Measurements from ENCODE around the gene TTC34.

DNA sequence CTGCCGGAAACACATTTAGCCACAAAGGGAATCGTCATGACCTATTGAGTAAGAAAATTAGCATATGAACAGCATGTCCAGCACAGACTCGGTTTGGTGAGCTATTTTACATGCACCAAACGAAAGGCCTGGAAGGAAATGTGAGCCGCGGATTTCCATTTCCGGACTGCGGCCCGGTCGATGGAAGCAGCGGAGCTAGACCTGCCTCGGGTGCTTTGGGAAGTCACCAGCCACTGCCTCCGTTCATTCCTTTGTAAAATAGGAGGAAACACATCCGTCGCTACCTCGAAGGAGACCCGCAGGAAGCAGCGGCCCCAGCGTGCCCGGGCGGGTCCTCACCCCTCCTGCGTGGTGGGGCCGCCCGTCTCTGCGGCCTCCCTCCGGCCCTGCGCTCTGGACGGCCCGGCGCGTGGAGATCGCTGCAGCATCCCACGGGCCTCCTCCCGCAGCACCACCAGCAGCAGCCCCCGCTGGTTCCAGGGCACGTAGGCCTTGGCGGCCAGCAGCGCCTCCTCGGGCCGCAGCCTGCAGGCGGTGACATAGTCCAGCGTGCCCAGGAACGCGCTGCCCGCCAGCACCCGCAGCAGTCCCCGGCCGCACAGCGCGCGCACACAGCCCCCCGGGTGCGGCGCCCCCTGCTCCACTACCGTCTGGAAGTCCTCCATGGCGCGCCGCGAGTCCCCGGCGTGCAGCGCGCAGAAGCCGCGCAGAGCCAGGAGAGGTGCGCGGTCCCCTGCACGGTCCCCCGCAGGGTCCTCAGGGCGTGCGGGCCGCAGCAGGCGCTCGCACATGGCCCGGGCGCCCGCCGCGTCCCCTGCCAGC, 12.1 kb downstream of the TTC34 start:
- TF ChIP-seq ELF2 (CRISPR knock-in tag; IDR thresholded peaks at IDR 0.05) (no peak), NRF1 (conservative IDR thresholded peaks at IDR 0.05 in 1 of 2, IDR thresholded peaks at IDR 0.05 in 1 of 2) (no peak), SP2 (IDR thresholded peaks at IDR 0.05; ENCODE audit: extremely low read depth, low read depth, low read length, poor library complexity, severe bottlenecking) (no peak), RCOR1 (IDR thresholded peaks at IDR 0.05; ENCODE audit: borderline replicate concordance in 1 of 2, low read depth in 2 of 2, low read length in 2 of 2) (no peak), NFIX (CRISPR knock-in tag; IDR thresholded peaks at IDR 0.05; ENCODE audit: low read depth) (no peak), NR1H2 (CRISPR knock-in tag; IDR thresholded peaks at IDR 0.05) (no peak), EZH2 (IDR thresholded peaks at IDR 0.05; ENCODE audit: borderline replicate concordance, low read depth, low read length) (no peak), POLR2A (conservative IDR thresholded peaks at IDR 0.05) (no peak), TSC22D4 (tag; IDR thresholded peaks at IDR 0.05) (no peak), RAD21 (CRISPR knock-in tag; conservative IDR thresholded peaks at IDR 0.05 in 1 of 2, IDR thresholded peaks at IDR 0.05 in 1 of 2) (no peak), FOXM1 (IDR thresholded peaks at IDR 0.05; ENCODE audit: low read depth) (no peak), FOXM1 (CRISPR knock-in tag; IDR thresholded peaks at IDR 0.05; ENCODE audit: low read depth) (no peak), DNMT1 (IDR thresholded peaks at IDR 0.05) (no peak)
- TF ChIP-seq, protein P1, sequence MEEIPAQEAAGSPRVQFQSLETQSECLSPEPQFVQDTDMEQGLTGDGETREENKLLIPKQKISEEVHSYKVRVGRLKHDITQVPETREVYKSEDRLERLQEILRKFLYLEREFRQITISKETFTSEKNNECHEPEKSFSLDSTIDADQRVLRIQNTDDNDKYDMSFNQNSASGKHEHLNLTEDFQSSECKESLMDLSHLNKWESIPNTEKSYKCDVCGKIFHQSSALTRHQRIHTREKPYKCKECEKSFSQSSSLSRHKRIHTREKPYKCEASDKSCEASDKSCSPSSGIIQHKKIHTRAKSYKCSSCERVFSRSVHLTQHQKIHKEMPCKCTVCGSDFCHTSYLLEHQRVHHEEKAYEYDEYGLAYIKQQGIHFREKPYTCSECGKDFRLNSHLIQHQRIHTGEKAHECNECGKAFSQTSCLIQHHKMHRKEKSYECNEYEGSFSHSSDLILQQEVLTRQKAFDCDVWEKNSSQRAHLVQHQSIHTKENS (CRISPR knock-in tag; IDR thresholded peaks at IDR 0.05), result no peak
- TF ChIP-seq, protein P2, sequence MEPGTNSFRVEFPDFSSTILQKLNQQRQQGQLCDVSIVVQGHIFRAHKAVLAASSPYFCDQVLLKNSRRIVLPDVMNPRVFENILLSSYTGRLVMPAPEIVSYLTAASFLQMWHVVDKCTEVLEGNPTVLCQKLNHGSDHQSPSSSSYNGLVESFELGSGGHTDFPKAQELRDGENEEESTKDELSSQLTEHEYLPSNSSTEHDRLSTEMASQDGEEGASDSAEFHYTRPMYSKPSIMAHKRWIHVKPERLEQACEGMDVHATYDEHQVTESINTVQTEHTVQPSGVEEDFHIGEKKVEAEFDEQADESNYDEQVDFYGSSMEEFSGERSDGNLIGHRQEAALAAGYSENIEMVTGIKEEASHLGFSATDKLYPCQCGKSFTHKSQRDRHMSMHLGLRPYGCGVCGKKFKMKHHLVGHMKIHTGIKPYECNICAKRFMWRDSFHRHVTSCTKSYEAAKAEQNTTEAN (CRISPR knock-in tag; IDR thresholded peaks at IDR 0.05), result no peak
